ENCODE data around the gene TTN.
"Not testable (repeated sequence)": the region's sequence is repeated elsewhere in the genome, so short reads cannot be mapped to it uniquely, and the experiment has no call there.

TTN gene

GRCh38 chr2:178542161-178542560 lies 265.1 kb downstream of the TTN start:
- no peak overlapping the region for H3K4me3 ChIP-seq (ENCODE audit: low read length)
- H3K36me3 ChIP-seq (ENCODE audit: control insufficient read depth, insufficient read depth, low read length) = no peaks in the 10 kb centered on the region
- no peaks in the 10 kb centered on the region for H3K27me3 ChIP-seq (ENCODE audit: control insufficient read depth, insufficient read depth, low read length)
- no peaks in the 10 kb centered on the region for H3K4me1 ChIP-seq (ENCODE audit: control insufficient read depth, insufficient read depth, low read length)
- H3K9ac ChIP-seq (ENCODE audit: low read length) = no peak overlapping the region
- H3K27ac ChIP-seq (ENCODE audit: low read depth, low read length) = no peak overlapping the region

GRCh38 chr2:178536037-178536436 lies 271.2 kb downstream of the TTN start:
- no peak overlapping the region for H3K4me3 ChIP-seq (ENCODE audit: low read length)
- no peaks in the 10 kb centered on the region for H3K27me3 ChIP-seq (ENCODE audit: control insufficient read depth, insufficient read depth, low read length)
- no peaks in the 10 kb centered on the region for H3K4me1 ChIP-seq (ENCODE audit: control insufficient read depth, insufficient read depth, low read length)
- H3K36me3 ChIP-seq (ENCODE audit: control insufficient read depth, insufficient read depth, low read length) = peaks cover 3% of the 10 kb centered on the region
- H3K27ac ChIP-seq (ENCODE audit: low read depth, low read length) = no peak overlapping the region
- no peak overlapping the region for H3K9ac ChIP-seq (ENCODE audit: low read length)

- H3K27ac ChIP-seq (ENCODE audit: low read depth, low read length) = no peak overlapping the region
- peaks cover 3% of the 10 kb centered on the region for H3K36me3 ChIP-seq (ENCODE audit: control insufficient read depth, insufficient read depth, low read length)
- H3K27me3 ChIP-seq (ENCODE audit: control insufficient read depth, insufficient read depth, low read length) = no peaks in the 10 kb centered on the region
- no peaks in the 10 kb centered on the region for H3K4me1 ChIP-seq (ENCODE audit: control insufficient read depth, insufficient read depth, low read length)
- H3K4me3 ChIP-seq (ENCODE audit: low read length) = no peak overlapping the region
- no peak overlapping the region for H3K9ac ChIP-seq (ENCODE audit: low read length)
These were observed 276.1 kb downstream of the TTN start for GRCh38 chr2:178531168-178531567.

GRCh38 chr2:178530625-178531142 lies 276.5 kb downstream of the TTN start:
- Histone ChIP-seq H3K9ac (ENCODE audit: low read length) (no peak overlapping the region), H3K4me1 (ENCODE audit: control insufficient read depth, insufficient read depth, low read length) (no peaks in the 10 kb centered on the region), H3K36me3 (ENCODE audit: control insufficient read depth, insufficient read depth, low read length) (peaks cover 3% of the 10 kb centered on the region), H3K4me3 (ENCODE audit: low read length) (no peak overlapping the region), H3K27ac (ENCODE audit: low read depth, low read length) (no peak overlapping the region), H3K27me3 (ENCODE audit: control insufficient read depth, insufficient read depth, low read length) (no peaks in the 10 kb centered on the region)

- H3K27ac ChIP-seq (ENCODE audit: low read depth, low read length) = no peak overlapping the region
- no peak overlapping the region for H3K9ac ChIP-seq (ENCODE audit: low read length)
- H3K36me3 ChIP-seq (ENCODE audit: control insufficient read depth, insufficient read depth, low read length) = peaks cover 3% of the 10 kb centered on the region
- no peaks in the 10 kb centered on the region for H3K27me3 ChIP-seq (ENCODE audit: control insufficient read depth, insufficient read depth, low read length)
- no peaks in the 10 kb centered on the region for H3K4me1 ChIP-seq (ENCODE audit: control insufficient read depth, insufficient read depth, low read length)
- H3K4me3 ChIP-seq (ENCODE audit: low read length) = no peak overlapping the region
These were observed 277.1 kb downstream of the TTN start for GRCh38 chr2:178530131-178530530.

- Histone ChIP-seq H3K27ac (ENCODE audit: low read depth, low read length) (no peak overlapping the region), H3K4me3 (ENCODE audit: low read length) (no peak overlapping the region), H3K36me3 (ENCODE audit: control insufficient read depth, insufficient read depth, low read length) (peaks cover 3% of the 10 kb centered on the region), H3K9ac (ENCODE audit: low read length) (no peak overlapping the region), H3K27me3 (ENCODE audit: control insufficient read depth, insufficient read depth, low read length) (no peaks in the 10 kb centered on the region), H3K4me1 (ENCODE audit: control insufficient read depth, insufficient read depth, low read length) (no peaks in the 10 kb centered on the region)
These were observed 278.0 kb downstream of the TTN start for GRCh38 chr2:178529194-178529593.

GRCh38 chr2:178528647-178529046 lies 278.6 kb downstream of the TTN start:
- Histone ChIP-seq H3K27ac (ENCODE audit: low read depth, low read length) (no peak overlapping the region), H3K4me1 (ENCODE audit: control insufficient read depth, insufficient read depth, low read length) (no peaks in the 10 kb centered on the region), H3K27me3 (ENCODE audit: control insufficient read depth, insufficient read depth, low read length) (no peaks in the 10 kb centered on the region), H3K4me3 (ENCODE audit: low read length) (no peak overlapping the region), H3K36me3 (ENCODE audit: control insufficient read depth, insufficient read depth, low read length) (peaks cover 3% of the 10 kb centered on the region), H3K9ac (ENCODE audit: low read length) (no peak overlapping the region)

- H3K27ac ChIP-seq (ENCODE audit: low read depth, low read length) = no peak overlapping the region
- H3K4me3 ChIP-seq (ENCODE audit: low read length) = no peak overlapping the region
- no peaks in the 10 kb centered on the region for H3K27me3 ChIP-seq (ENCODE audit: control insufficient read depth, insufficient read depth, low read length)
- no peak overlapping the region for H3K9ac ChIP-seq (ENCODE audit: low read length)
- peaks cover 3% of the 10 kb centered on the region for H3K36me3 ChIP-seq (ENCODE audit: control insufficient read depth, insufficient read depth, low read length)
- no peaks in the 10 kb centered on the region for H3K4me1 ChIP-seq (ENCODE audit: control insufficient read depth, insufficient read depth, low read length)
These were observed 279.6 kb downstream of the TTN start for GRCh38 chr2:178527592-178527991.

GRCh38 chr2:178526256-178526655 lies 281.0 kb downstream of the TTN start:
- H3K36me3 ChIP-seq (ENCODE audit: control insufficient read depth, insufficient read depth, low read length) = peaks cover 1% of the 10 kb centered on the region
- no peaks in the 10 kb centered on the region for H3K4me1 ChIP-seq (ENCODE audit: control insufficient read depth, insufficient read depth, low read length)
- H3K4me3 ChIP-seq (ENCODE audit: low read length) = no peak overlapping the region
- no peak overlapping the region for H3K9ac ChIP-seq (ENCODE audit: low read length)
- H3K27me3 ChIP-seq (ENCODE audit: control insufficient read depth, insufficient read depth, low read length) = no peaks in the 10 kb centered on the region
- no peak overlapping the region for H3K27ac ChIP-seq (ENCODE audit: low read depth, low read length)

- H3K27me3 ChIP-seq (ENCODE audit: control insufficient read depth, insufficient read depth, low read length); H3K4me1 ChIP-seq (ENCODE audit: control insufficient read depth, insufficient read depth, low read length); H3K9ac ChIP-seq (ENCODE audit: low read length); H3K27ac ChIP-seq (ENCODE audit: low read depth, low read length); H3K36me3 ChIP-seq (ENCODE audit: control insufficient read depth, insufficient read depth, low read length); H3K4me3 ChIP-seq (ENCODE audit: low read length): not testable (repeated sequence)
These were observed 281.8 kb downstream of the TTN start for GRCh38 chr2:178525460-178525859.

GRCh38 chr2:178525010-178525409 lies 282.2 kb downstream of the TTN start:
- not testable (repeated sequence) for H3K27me3 ChIP-seq (ENCODE audit: control insufficient read depth, insufficient read depth, low read length); H3K4me3 ChIP-seq (ENCODE audit: low read length); H3K9ac ChIP-seq (ENCODE audit: low read length); H3K27ac ChIP-seq (ENCODE audit: low read depth, low read length); H3K4me1 ChIP-seq (ENCODE audit: control insufficient read depth, insufficient read depth, low read length); H3K36me3 ChIP-seq (ENCODE audit: control insufficient read depth, insufficient read depth, low read length)

- Histone ChIP-seq H3K27me3 (ENCODE audit: control insufficient read depth, insufficient read depth, low read length) (no peaks in the 10 kb centered on the region), H3K36me3 (ENCODE audit: control insufficient read depth, insufficient read depth, low read length) (no peaks in the 10 kb centered on the region), H3K9ac (ENCODE audit: low read length) (peak overlapping the region; percentile 41), H3K4me3 (ENCODE audit: low read length) (peak overlapping the region; percentile 72), H3K4me1 (ENCODE audit: control insufficient read depth, insufficient read depth, low read length) (no peaks in the 10 kb centered on the region), H3K27ac (ENCODE audit: low read depth, low read length) (peak overlapping the region; percentile 46)
These were observed 283.6 kb downstream of the TTN start for GRCh38 chr2:178523596-178524134.

GRCh38 chr2:178522950-178523595 lies 284.1 kb downstream of the TTN start:
- peak overlapping the region; percentile 41 for H3K9ac ChIP-seq (ENCODE audit: low read length)
- no peaks in the 10 kb centered on the region for H3K4me1 ChIP-seq (ENCODE audit: control insufficient read depth, insufficient read depth, low read length)
- peak overlapping the region; percentile 46 for H3K27ac ChIP-seq (ENCODE audit: low read depth, low read length)
- H3K36me3 ChIP-seq (ENCODE audit: control insufficient read depth, insufficient read depth, low read length) = no peaks in the 10 kb centered on the region
- peak overlapping the region; percentile 72 for H3K4me3 ChIP-seq (ENCODE audit: low read length)
- H3K27me3 ChIP-seq (ENCODE audit: control insufficient read depth, insufficient read depth, low read length) = no peaks in the 10 kb centered on the region

Measured in rectal smooth muscle tissue (tissue), 1 donor.